GM10248 (cell line): ENCODE data around the gene ZBED4.

Experiments
- CTCF ChIA-PET: fragments of 300-600 bp; sonication (Branson Sonifier 250); formaldehyde crosslinking; extraction: SDS; loops from one replicate; lab custom pipeline; 2021; ENCODE audit warnings: antibody characterized with exemption; lab: Yijun Ruan, JAX
- POLR2A ChIA-PET: fragments of 350-650 bp; sonication (Branson Sonifier 250); formaldehyde crosslinking; extraction: SDS; loops from one replicate; lab custom pipeline; 2020; ENCODE audit warnings: antibody characterized with exemption; lab: Yijun Ruan, JAX
- DNase-seq: peaks from one replicate; pipeline ENCODE4 v3.0.0; 2012; ENCODE audit errors: extremely low spot score
- CTCF ChIP-seq: IDR thresholded peaks from 2 replicates; pipeline ENCODE4 v1.5.1; 2012; ENCODE audit warnings: mild to moderate bottlenecking, low read depth; ENCODE audit errors: extremely low read depth, missing control alignments, control extremely low read depth

Gene ZBED4

GRCh38 chr22:49861642-49862495 lies 8.2 kb downstream of the ZBED4 start:
- CTCF ChIA-PET, result no interaction called here
- no peak for DNase-seq
- no peak for TF ChIP-seq CTCF
- POLR2A ChIA-PET, result interaction anchor here (0.6 kb wide), 1 partner anchor 29 kb away, joined by 5 read pairs; no protein-coding TSS in a partner anchor

GRCh38 chr22:49862496-49862776 lies 8.8 kb downstream of the ZBED4 start:
- CTCF ChIA-PET, result no interaction called here
- TF ChIP-seq CTCF, result no peak
- POLR2A ChIA-PET, result interaction anchor here (0.6 kb wide), 1 partner anchor 28 kb away, joined by 5 read pairs; no protein-coding TSS in a partner anchor
- DNase-seq, result no peak

GRCh38 chr22:49863931-49864330 lies 10.3 kb downstream of the ZBED4 start:
- no peak for DNase-seq
- POLR2A ChIA-PET, result no interaction called here
- no peak for TF ChIP-seq CTCF
- CTCF ChIA-PET, result no interaction called here

DNA sequence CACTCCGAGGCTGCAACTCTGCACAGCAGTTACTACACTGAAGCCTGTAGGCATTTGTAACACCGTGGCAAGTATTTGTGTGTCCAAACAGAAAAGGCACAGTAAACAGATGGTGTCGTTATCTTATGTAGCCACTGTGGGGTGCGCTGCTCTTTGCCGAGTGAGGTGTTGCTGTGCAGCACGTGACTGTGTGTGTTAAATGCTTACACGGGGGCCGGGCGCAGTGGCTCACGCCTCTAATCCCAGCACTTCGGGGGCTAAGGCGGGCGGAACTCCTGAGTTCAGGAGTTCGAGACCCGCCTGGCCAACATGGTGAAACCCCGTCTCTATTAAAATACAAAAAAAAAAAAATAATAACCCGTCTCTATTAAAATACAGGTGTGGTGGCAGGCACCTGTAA lies 11.5 kb downstream of the ZBED4 start:
- TF ChIP-seq CTCF, result no peak
- CTCF ChIA-PET, result no interaction called here
- POLR2A ChIA-PET, result interaction anchor here (0.6 kb wide), 1 partner anchor 60 kb away, joined by 5 read pairs; no protein-coding TSS in a partner anchor
- DNase-seq, result no peak

GRCh38 chr22:49866134-49866533 lies 12.5 kb downstream of the ZBED4 start:
- ChIA-PET CTCF (interaction anchor here (1.5 kb wide), 1 partner anchor 21 kb away, joined by 3 read pairs; no protein-coding TSS in a partner anchor), POLR2A (no interaction called here)
- no peak for TF ChIP-seq CTCF
- no peak for DNase-seq

- ChIA-PET CTCF (interaction anchor here (1.5 kb wide), 1 partner anchor 20 kb away, joined by 3 read pairs; no protein-coding TSS in a partner anchor), POLR2A (no interaction called here)
- no peak for DNase-seq
- no peak for TF ChIP-seq CTCF
Measured at GRCh38 chr22:49866646-49867045, 13.0 kb downstream of the ZBED4 start.
